H9 (cell line): ENCODE results near the gene SLC7A11. TPM values are rescaled to one million over a fixed set of nuclear protein-coding genes. Genes with fewer than 3 reads are reported as not detected.

Experiments
- DNase-seq: peaks from one replicate; pipeline ENCODE4 v3.0.0-alpha.2; 2017
- H2AFZ ChIP-seq: one replicate; pipeline ENCODE4 v1.6.1; 2013; ENCODE audit warnings: mild to moderate bottlenecking, low read length, control low read depth, moderate library complexity
- H2AK5ac ChIP-seq: 2 replicates; pipeline ENCODE4 v1.6.1; 2013; ENCODE audit warnings: low read length, control low read depth, mixed read lengths; ENCODE audit not compliant: insufficient read length
- H2BK120ac ChIP-seq: one replicate; pipeline ENCODE4 v1.6.1; 2013; ENCODE audit warnings: low read depth, mild to moderate bottlenecking, low read length, control low read depth, inconsistent platforms; ENCODE audit not compliant: poor library complexity, severe bottlenecking
- H2BK12ac ChIP-seq: 2 replicates; pipeline ENCODE4 v1.6.1; 2013; ENCODE audit warnings: low read length, control low read depth, mixed read lengths, low read depth; ENCODE audit not compliant: insufficient read length
- H2BK15ac ChIP-seq: 2 replicates; pipeline ENCODE4 v1.6.1; 2013; ENCODE audit warnings: low read depth, low read length, control low read depth
- H2BK20ac ChIP-seq: one replicate; pipeline ENCODE4 v1.6.1; 2013; ENCODE audit warnings: low read depth, mild to moderate bottlenecking, low read length, control low read depth, inconsistent platforms; ENCODE audit not compliant: poor library complexity, severe bottlenecking
- H2BK5ac ChIP-seq: 2 replicates; pipeline ENCODE4 v1.6.1; 2013; ENCODE audit warnings: low read length, control low read depth, mixed read lengths; ENCODE audit not compliant: insufficient read length
- H3K14ac ChIP-seq: 2 replicates; pipeline ENCODE4 v1.6.1; 2013; ENCODE audit warnings: low read length, control low read depth; ENCODE audit not compliant: insufficient read depth
- H3K18ac ChIP-seq: 2 replicates; pipeline ENCODE4 v1.6.1; 2013; ENCODE audit warnings: low read depth, mild to moderate bottlenecking, mixed read lengths, low read length, control low read depth; ENCODE audit not compliant: insufficient read length
- H3K23ac ChIP-seq: 2 replicates; pipeline ENCODE4 v1.6.1; 2013; ENCODE audit warnings: low read length, control low read depth, mixed read lengths, low read depth; ENCODE audit not compliant: insufficient read length
- H3K23me2 ChIP-seq: 2 replicates; pipeline ENCODE4 v1.6.1; 2013; ENCODE audit warnings: low read depth, mild to moderate bottlenecking, mixed read lengths, low read length, control low read depth; ENCODE audit not compliant: insufficient read length, poor library complexity, severe bottlenecking
- H3K27ac ChIP-seq: 2 replicates; pipeline ENCODE4 v1.5.1; 2013; ENCODE audit warnings: low read length, control low read depth, mixed read lengths, low read depth; ENCODE audit not compliant: insufficient read length
- H3K27me3 ChIP-seq: 2 replicates; pipeline ENCODE4 v1.6.1; 2013; ENCODE audit warnings: low read length, control low read depth, inconsistent platforms; ENCODE audit not compliant: insufficient read depth
- H3K4ac ChIP-seq: 2 replicates; pipeline ENCODE4 v1.6.1; 2013; ENCODE audit warnings: low read depth, mild to moderate bottlenecking, control low read depth, inconsistent platforms, low read length, moderate library complexity
- H3K4me1 ChIP-seq: 2 replicates; pipeline ENCODE4 v1.6.1; 2013; ENCODE audit warnings: low read length, control low read depth, inconsistent platforms; ENCODE audit not compliant: insufficient read depth
- H3K4me2 ChIP-seq: 2 replicates; pipeline ENCODE4 v1.6.1; 2013; ENCODE audit warnings: low read length, control low read depth, mixed read lengths; ENCODE audit not compliant: insufficient read length, insufficient read depth
- H3K56ac ChIP-seq: 2 replicates; pipeline ENCODE4 v1.6.1; 2013; ENCODE audit warnings: low read depth, mild to moderate bottlenecking, mixed read lengths, low read length, control low read depth; ENCODE audit not compliant: insufficient read length
- H3K79me1 ChIP-seq: 2 replicates; pipeline ENCODE4 v1.6.1; 2013; ENCODE audit warnings: low read depth, mild to moderate bottlenecking, moderate library complexity, low read length, control low read depth, inconsistent platforms; ENCODE audit not compliant: insufficient read depth, poor library complexity, severe bottlenecking
- H3K79me2 ChIP-seq: 2 replicates; pipeline ENCODE4 v1.6.1; 2013; ENCODE audit warnings: low read length, control low read depth, inconsistent platforms; ENCODE audit not compliant: insufficient read depth
- H3K9ac ChIP-seq: 2 replicates; pipeline ENCODE4 v1.6.1; 2013; ENCODE audit warnings: low read length, control low read depth, mixed read lengths; ENCODE audit not compliant: insufficient read length; ENCODE audit errors: extremely low read depth
- H3K9me3 ChIP-seq: one replicate; pipeline ENCODE4 v1.6.1; 2013; ENCODE audit warnings: low read depth, low read length, inconsistent platforms; ENCODE audit not compliant: control insufficient read depth
- H3T11ph ChIP-seq: one replicate; pipeline ENCODE4 v1.6.1; 2013; ENCODE audit warnings: mild to moderate bottlenecking, low read length, control low read depth, inconsistent platforms
- H4K20me1 ChIP-seq: one replicate; pipeline ENCODE4 v1.6.1; 2013; ENCODE audit not compliant: control insufficient read depth, insufficient read length, insufficient read depth
- H4K5ac ChIP-seq: 2 replicates; pipeline ENCODE4 v1.6.1; 2013; ENCODE audit warnings: low read depth, mild to moderate bottlenecking, mixed read lengths, low read length, control low read depth; ENCODE audit not compliant: insufficient read length
- H4K8ac ChIP-seq: replicated peaks from 2 replicates; pipeline ENCODE4 v1.6.1; 2013; ENCODE audit warnings: low read length, control low read depth, mixed read lengths, low read depth; ENCODE audit not compliant: insufficient read length
- H4K91ac ChIP-seq: 2 replicates; pipeline ENCODE4 v1.6.1; 2013; ENCODE audit warnings: low read depth, mild to moderate bottlenecking, moderate library complexity, mixed read lengths, low read length, control low read depth; ENCODE audit not compliant: insufficient read length
- H3K27ac Mint-ChIP-seq, 3 experiments: 2 replicates in 2 of 3; 3 replicates in 1 of 3; pipeline ENCODE4 v1.8.0; 2020 to 2021; ENCODE audit warnings: mixed read lengths in 3 of 3, mild to moderate bottlenecking in 1 of 3, moderate library complexity in 1 of 3
- H3K27me3 Mint-ChIP-seq: 2 replicates; pipeline ENCODE4 v1.8.0; 2021; ENCODE audit warnings: low read depth, mild to moderate bottlenecking, moderate library complexity, mixed read lengths
- H3K36me3 Mint-ChIP-seq, 3 experiments: 2 replicates in 2 of 3; 3 replicates in 1 of 3; pipeline ENCODE4 v1.8.0; 2020 to 2021; ENCODE audit warnings: low read depth in 3 of 3, mixed read lengths in 3 of 3; ENCODE audit not compliant: insufficient read depth in 1 of 3
- H3K4me1 Mint-ChIP-seq, 2 experiments: 2 replicates each; pipeline ENCODE4 v1.8.0; 2020; ENCODE audit warnings: mixed read lengths in 2 of 2
- H3K4me3 Mint-ChIP-seq, 2 experiments: 2 replicates in 1 of 2; 3 replicates in 1 of 2; pipeline ENCODE4 v1.8.0; 2020 to 2021; ENCODE audit warnings: mild to moderate bottlenecking in 2 of 2, mixed read lengths in 2 of 2, moderate library complexity in 1 of 2
- H3K9me3 Mint-ChIP-seq, 2 experiments: 2 replicates in 1 of 2; 3 replicates in 1 of 2; pipeline ENCODE4 v1.8.0; 2020; ENCODE audit warnings: mild to moderate bottlenecking in 2 of 2, mixed read lengths in 2 of 2, moderate library complexity in 1 of 2
- WGBS: extraction: QIAGEN DNeasy Blood & Tissue Kit; methylation state at CpG from one replicate; pipeline ENCODE4 v1.1.7; 2013; ENCODE audit warnings: missing lambda C conversion rate, low lambda C conversion rate, mixed read lengths; ENCODE audit not compliant: insufficient read length; ENCODE audit errors: extremely low coverage; 5-methylcytosine and 5-hydroxymethylcytosine counted together
- total RNA-seq: library from RNA; stranded (reverse); gene quantifications from 2 replicates; pipeline ENCODE4 v1.2.1, GENCODE V29; 2021
- TF ChIP-seq, protein P1 (sequence below): fragments of 200-600 bp; sonication (generic); conservative IDR thresholded peaks from 3 replicates; pipeline ENCODE4 v1.8.0; 2021; ENCODE audit warnings: antibody characterized with exemption, mild to moderate bottlenecking

SLC7A11 gene
- total RNA-seq, 1 experiment from 2014 or later, result 19.8 TPM

DNA sequence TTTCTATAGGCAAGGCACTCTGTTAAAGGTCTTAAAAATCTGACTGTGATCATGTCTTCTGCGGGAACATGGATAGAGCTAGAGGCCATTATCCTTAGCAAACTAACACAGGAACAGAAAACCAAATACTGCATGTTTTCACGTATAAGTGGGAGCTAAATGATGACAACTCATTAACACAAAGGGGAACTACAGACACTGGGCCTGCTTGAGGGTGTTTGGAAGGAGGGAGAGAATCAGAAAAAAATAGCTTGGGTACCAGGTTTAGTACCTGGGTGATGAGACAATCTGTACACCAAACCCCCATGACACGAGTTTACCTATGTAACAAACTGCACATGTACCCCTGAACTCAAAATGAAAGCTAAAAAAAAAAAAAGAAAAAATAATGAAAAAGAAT lies 12.1 kb downstream of the SLC7A11 start:
- H4K20me1 ChIP-seq, result no peaks in the 10 kb centered on the region
- H3K23ac ChIP-seq, result no peak overlapping the region
- peak overlapping the region in 2 of 3 experiments; percentile 9 to 17; a peak in 1 of 7 replicates for H3K27ac Mint-ChIP-seq
- TF ChIP-seq, protein P1, sequence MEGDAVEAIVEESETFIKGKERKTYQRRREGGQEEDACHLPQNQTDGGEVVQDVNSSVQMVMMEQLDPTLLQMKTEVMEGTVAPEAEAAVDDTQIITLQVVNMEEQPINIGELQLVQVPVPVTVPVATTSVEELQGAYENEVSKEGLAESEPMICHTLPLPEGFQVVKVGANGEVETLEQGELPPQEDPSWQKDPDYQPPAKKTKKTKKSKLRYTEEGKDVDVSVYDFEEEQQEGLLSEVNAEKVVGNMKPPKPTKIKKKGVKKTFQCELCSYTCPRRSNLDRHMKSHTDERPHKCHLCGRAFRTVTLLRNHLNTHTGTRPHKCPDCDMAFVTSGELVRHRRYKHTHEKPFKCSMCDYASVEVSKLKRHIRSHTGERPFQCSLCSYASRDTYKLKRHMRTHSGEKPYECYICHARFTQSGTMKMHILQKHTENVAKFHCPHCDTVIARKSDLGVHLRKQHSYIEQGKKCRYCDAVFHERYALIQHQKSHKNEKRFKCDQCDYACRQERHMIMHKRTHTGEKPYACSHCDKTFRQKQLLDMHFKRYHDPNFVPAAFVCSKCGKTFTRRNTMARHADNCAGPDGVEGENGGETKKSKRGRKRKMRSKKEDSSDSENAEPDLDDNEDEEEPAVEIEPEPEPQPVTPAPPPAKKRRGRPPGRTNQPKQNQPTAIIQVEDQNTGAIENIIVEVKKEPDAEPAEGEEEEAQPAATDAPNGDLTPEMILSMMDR, result no peak
- no peak overlapping the region for H4K5ac ChIP-seq
- DNase-seq, result no peak
- no peak overlapping the region for H2BK120ac ChIP-seq
- H3K56ac ChIP-seq, result no peak overlapping the region
- no peak overlapping the region for H3K4me3 Mint-ChIP-seq
- H2BK12ac ChIP-seq, result no peak overlapping the region
- H3K79me1 ChIP-seq, result no peaks in the 10 kb centered on the region
- H3K27ac ChIP-seq, result no peak overlapping the region
- no peaks in the 10 kb centered on the region for H3K27me3 Mint-ChIP-seq
- no peak overlapping the region for H4K8ac ChIP-seq
- H3K79me2 ChIP-seq, result no peaks in the 10 kb centered on the region
- peaks cover 33 to 36% of the 10 kb centered on the region in 2 experiments for H3K4me1 Mint-ChIP-seq
- no peaks in the 10 kb centered on the region for H3K9me3 Mint-ChIP-seq
- no peak overlapping the region for H3K4me2 ChIP-seq
- H2AK5ac ChIP-seq, result no peak overlapping the region
- no peak overlapping the region for H2BK15ac ChIP-seq
- H3K4ac ChIP-seq, result no peak overlapping the region
- H3K9ac ChIP-seq, result no peak overlapping the region
- no peaks in the 10 kb centered on the region for H3K4me1 ChIP-seq
- no peak overlapping the region for H3K18ac ChIP-seq
- H3K14ac ChIP-seq, result no peak overlapping the region
- no peaks in the 10 kb centered on the region for H3K27me3 ChIP-seq
- H3K36me3 Mint-ChIP-seq, result peaks cover 6 to 24% (median 22%) of the 10 kb centered on the region in 3 experiments; a peak in 6 of 7 replicates
- no CpG with 5 or more reads among the region's 3 CpGs for WGBS
- no peak overlapping the region for H2BK20ac ChIP-seq
- H2BK5ac ChIP-seq, result no peak overlapping the region
- no peaks in the 10 kb centered on the region for H3K23me2 ChIP-seq
- no peak overlapping the region for H4K91ac ChIP-seq
- H2AFZ ChIP-seq, result no peak overlapping the region
- no peak overlapping the region for H3T11ph ChIP-seq
- no peaks in the 10 kb centered on the region for H3K9me3 ChIP-seq
